ENCODE results near the gene OR6J1. TPM values are rescaled to one million over a fixed set of nuclear protein-coding genes. Genes with fewer than 3 reads are reported as not detected.
"Not testable (repeated sequence)": the region's sequence is repeated elsewhere in the genome, so short reads cannot be mapped to it uniquely, and the experiment has no call there.

The OR6J1 gene
- total RNA-seq, 1 donor from 2014 or later, result not detected

- intact Hi-C loops (cut with micrococcal nuclease), result loop anchor here (5.0 to 10.0 kb wide), 2 partner anchors 201 to 737 kb away; no protein-coding TSS in a partner anchor
Measured at GRCh38 chr14:22651586-22651985, 7.4 kb upstream of the OR6J1 start.

- intact Hi-C loops (cut with micrococcal nuclease), result loop anchor here (5.0 to 10.0 kb wide), 2 partner anchors 201 to 736 kb away; no protein-coding TSS in a partner anchor
Measured at GRCh38 chr14:22650960-22651521, 6.9 kb upstream of the OR6J1 start.

DNA sequence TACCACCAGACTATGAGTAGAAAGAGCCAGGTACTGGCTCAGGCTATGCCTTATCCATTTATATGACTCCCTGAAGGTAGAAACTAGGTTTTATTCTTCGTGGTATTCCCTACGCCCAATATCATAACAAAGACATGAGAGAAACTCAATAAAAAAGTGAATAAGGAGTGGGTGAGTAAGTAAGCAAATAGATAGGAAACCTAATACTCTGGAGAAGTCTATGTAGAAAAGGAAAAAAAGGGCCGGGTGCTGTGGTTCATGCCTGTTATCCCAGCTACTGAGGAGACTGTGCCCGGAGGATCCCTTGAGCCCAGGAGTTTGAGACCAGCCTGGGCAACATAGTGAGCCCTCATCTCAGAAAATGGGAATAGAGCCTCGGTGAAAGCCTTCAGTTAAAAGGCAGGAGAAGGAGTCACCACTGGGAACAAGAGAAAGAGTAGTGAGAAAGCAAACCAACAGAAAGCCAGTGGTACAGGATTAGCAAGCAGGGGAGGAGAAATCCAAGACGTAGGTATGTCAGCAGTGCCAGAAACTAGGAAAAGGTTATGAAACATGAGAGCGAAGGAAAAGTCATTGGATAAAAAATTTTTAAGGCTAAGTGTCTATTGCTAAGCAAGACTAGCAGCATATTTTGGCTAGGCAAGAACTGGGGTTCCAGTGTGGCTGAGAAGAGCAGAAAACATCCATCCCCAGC lies 6.0 kb upstream of the OR6J1 start:
- intact Hi-C loops (cut with micrococcal nuclease), result loop anchor here (5.0 to 10.0 kb wide), 2 partner anchors 202 to 735 kb away; no protein-coding TSS in a partner anchor

DNA sequence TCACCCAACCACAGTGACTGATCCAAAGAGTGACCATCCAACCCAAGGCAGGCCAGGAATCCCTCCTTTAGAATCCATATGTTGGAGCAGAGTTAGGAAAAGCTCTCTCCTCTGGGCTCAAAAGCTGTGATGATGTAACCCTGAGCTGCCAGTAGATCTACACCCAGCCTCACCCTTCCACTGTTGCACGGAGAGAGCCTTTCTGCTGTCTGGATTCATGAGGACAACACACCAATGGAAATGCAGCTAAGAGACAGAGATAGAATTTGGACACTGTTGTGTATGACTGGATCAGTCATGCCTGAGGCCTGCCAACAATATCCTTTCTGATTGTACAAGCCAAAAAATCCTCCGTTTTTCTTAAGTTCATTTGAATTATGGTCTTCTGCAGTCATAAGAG lies 4.4 kb upstream of the OR6J1 start:
- intact Hi-C loops (cut with micrococcal nuclease), result no loop called here

- intact Hi-C loops (cut with micrococcal nuclease), result no loop called here
Measured at GRCh38 chr14:22646570-22647254, 2.6 kb upstream of the OR6J1 start.

DNA sequence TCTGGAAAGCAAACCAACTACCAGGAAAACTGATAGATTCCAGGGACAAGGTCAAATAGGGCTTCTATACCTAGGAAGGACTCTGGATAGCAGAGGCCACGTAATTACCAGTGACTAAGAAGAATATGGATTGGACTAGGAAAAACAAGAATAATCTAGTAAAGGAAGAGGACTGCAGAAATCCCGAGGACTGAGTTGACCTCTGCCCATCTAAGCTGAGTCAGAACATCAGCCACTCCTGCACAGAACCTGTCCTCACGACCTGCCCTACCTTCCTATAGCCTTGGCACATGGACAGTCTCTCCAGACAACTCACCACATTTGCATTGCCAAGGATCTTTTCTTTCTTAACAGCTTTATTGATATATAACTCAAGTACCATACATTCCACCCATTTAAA lies 2.3 kb downstream of the OR6J1 start:
- intact Hi-C loops (cut with micrococcal nuclease), result no loop called here

DNA sequence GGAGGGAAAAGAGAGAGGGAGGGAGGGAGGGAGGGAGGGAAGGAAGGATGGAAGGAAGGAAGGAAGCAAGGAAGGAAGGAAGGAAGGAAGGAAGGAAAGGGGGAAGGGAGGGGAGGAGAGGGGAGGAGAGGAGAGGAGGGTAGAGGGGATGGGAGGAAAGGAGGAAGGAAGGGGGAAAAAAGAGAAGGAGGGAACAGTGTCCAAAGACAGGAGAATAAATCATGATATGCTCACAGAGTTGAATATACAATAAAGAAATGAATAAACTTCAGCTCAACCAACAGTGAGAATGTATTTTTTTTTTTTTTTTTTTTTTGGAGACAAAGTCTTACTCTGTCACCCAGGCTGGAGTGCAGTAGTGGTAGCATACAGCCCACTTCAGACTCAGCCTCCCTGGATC lies 4.0 kb downstream of the OR6J1 start:
- intact Hi-C loops (cut with micrococcal nuclease), result no loop called here

- intact Hi-C loops (cut with micrococcal nuclease), result not testable (repeated sequence)
Measured at GRCh38 chr14:22635980-22636379, 8.2 kb downstream of the OR6J1 start.

DNA sequence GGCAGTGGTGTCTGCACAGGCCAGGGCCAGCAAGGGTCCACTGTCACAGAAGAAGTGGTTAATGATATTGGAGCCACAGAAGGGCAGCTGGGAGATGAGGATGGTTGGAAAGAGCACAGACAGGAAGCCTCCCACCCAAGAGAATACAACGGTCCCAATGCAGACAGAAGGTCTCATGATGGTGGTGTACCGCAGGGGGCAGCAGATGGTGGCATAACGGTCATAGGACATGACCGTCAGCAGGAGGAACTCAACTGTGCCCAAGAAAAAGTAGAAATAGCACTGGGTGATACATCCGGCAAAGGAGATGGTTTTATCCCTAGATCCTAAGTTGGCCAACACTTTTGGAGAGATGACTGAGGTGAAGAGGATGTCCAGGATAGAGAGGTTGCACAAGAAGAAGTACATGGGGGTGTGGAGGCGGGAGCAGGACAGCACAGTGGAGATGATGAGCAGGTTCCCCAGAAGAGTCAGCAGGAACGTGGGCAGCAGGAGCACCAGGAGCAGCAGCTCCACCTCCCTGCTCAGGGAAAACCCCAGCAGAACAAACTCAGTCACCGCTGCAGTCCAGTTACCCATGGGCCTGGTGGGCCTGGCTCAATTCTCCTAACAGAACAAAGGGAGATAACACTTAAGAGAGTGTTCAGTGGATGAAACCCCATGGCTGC lies 9.8 kb downstream of the OR6J1 start:
- intact Hi-C loops (cut with micrococcal nuclease), result no loop called here

GRCh38 chr14:22630486-22630885 lies 13.7 kb downstream of the OR6J1 start:
- intact Hi-C loops (cut with micrococcal nuclease), result no loop called here

- intact Hi-C loops (cut with micrococcal nuclease), result no loop called here
Measured at GRCh38 chr14:22630066-22630465, 14.1 kb downstream of the OR6J1 start.

- intact Hi-C loops (cut with micrococcal nuclease), result no loop called here
Measured at GRCh38 chr14:22629361-22629760, 14.8 kb downstream of the OR6J1 start.

GRCh38 chr14:22627506-22628263 lies 16.5 kb downstream of the OR6J1 start:
- intact Hi-C loops (cut with micrococcal nuclease), result no loop called here

- intact Hi-C loops (cut with micrococcal nuclease), result no loop called here
Measured at GRCh38 chr14:22626590-22626989, 17.6 kb downstream of the OR6J1 start.

DNA sequence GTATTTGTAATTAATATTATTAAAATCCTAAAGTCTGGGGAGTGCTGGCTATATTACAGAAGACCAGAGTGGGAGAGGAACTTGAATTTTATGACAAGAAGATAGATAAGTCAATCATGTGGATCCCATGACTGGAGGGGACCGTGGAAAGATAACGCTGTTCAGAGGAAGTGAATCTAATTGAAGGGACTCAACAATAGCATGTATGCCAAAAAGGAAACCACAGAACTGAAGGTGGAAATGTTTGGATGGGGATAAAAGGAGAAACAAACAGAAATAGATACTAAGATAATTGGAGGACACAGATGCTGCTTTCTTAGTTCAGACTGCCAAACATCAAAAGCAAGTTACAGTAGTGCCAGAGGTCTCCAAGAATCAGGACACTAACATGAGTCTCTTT lies 21.1 kb downstream of the OR6J1 start:
- intact Hi-C loops (cut with micrococcal nuclease), result no loop called here

DNA sequence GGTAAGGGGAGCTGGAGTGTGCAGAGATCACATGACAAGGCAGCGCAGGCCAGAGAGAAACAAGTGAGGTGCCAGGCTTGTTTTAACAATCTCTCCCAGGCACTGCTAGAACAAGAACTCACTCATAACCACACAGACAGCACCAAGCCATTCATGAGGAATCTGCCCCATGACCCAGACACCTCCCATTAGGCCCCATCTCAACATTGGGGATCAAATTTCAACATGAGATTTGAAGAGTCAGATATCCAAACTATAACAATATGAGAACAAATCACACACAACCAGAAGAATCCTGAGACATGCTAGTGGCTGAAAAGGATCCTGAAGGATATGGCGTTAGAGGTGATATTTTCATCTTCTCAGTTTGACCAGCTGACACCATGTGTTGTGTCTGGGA lies 21.9 kb downstream of the OR6J1 start:
- intact Hi-C loops (cut with micrococcal nuclease), result no loop called here

DNA sequence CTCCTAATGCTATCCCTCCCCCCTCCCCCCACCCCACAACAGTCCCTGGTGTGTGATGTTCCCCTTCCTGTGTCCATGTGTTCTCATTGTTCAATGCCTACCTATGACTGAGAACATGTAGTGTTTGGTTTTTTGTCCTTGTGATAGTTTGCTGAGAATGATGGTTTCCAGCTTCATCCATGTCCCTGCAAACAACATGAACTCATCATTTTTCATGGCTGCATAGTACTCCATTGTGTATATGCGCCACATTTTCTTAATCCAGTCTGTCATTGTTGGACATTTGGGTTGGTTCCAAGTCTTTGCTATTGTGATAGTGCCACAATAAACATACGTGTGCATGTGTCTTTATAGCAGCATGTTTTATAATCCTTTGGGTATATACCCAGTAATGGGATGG lies 28.4 kb downstream of the OR6J1 start:
- intact Hi-C loops (cut with micrococcal nuclease), result not testable (repeated sequence)

DNA sequence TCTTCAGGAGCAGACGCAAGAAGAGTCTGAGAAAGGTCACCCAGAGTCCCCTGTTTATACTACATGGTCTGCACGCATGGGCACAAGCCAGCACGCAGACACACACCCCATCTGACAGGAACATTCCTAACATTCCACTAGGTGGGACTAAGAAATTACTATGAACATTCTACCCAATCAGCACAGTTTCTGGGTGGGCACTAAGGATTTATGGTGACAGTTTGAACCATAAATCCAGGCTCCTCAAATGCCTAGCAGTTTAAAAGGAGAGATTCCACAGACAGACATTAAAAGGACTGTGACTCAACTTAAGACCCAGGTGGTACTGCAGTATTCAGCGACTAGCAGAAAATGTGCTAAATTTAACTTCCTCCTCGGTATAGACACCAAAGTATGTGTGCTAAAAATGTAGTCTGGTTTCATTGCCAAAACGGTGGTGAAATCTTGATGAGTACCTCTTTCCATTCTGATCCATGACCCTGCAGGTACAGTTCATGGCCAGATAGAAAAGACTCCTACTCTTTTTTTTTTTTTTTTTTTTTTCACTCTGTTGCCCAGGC lies 29.8 kb downstream of the OR6J1 start:
- intact Hi-C loops (cut with micrococcal nuclease), result no loop called here

GRCh38 chr14:22613736-22614239 lies 30.4 kb downstream of the OR6J1 start:
- intact Hi-C loops (cut with micrococcal nuclease), result no loop called here

DNA sequence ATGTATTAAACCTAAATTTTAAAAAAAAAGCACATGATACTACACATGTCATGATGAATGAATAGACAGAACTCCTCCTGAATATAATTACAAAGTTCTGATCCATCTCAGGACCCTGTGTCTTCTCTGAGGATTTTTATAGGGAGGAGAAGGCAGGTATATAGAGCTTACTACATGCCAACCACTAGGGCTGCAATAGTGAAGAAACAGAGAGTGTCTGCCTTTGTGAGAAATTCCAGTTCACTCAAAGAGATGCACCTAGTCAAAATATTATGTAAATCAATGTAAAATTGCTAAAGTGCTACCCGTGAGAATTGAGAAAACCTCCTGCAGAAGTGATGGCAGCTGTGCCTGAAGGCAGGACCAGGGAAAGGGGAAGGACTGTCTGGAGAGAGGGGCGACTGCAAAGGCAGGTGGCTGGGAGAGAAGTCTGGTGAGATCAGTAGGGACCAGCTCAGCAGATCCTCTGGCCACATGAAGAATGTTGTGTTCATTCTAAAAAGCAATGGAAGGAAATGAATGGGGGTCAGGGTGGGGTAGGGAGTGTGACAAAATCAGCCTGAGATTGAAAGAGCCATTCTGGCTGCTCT lies 31.0 kb downstream of the OR6J1 start:
- intact Hi-C loops (cut with micrococcal nuclease), result no loop called here
